Right hindlimb (tissue), 1 donor: Measurements from ENCODE around the gene SLC49A3.
"Not testable (repeated sequence)": the region's sequence is repeated elsewhere in the genome, so short reads cannot be mapped to it uniquely, and the experiment has no call there.

ENCODE experiments used
- DNase-seq: peaks from one replicate; pipeline ENCODE4 v3.0.0-alpha.2; 2018

The SLC49A3 gene

DNA sequence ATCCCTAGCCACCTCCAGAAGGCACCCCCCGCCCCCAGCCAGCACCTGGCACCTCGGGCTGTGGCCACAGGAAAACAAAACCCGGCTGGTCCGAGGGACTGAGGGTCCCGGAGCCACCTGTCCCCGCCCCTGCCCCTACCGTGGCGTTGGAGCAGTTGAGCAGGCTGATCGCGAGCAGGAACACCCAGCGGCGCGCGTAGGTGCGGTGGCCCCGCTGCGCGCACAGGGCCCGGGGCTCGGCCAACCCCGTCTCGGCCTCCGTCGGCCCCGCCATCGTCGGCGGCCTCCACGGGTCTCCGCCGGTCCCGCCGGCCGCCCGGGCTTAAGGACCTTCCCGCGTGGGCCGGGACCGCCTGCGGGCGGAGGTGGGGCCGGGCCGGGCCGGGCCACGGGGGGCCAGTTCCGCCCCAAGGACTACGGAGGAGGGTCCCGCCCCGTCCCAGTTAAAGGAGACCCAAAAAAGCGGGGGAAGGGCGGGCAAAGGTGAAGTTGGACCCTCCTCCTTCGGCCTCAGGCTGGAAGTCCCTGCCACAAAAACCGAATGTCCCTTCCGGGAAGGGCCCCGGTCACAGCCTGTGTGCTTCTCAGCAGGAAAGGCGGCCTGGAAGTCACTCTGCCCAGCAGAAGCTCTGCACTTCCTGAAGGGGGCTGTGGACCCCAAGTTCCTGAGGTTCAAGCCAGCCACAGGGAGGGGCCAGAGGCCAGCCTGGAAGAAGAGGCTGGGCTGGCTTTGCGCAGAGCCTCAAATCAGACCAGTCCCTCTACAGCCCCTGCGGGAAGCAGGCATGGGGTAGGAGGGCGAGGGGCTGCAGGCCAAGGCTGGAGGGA, at the start of gene SLC49A3:
TSS of gene SLC49A3 (minus strand) at position 298 of the 828 bp plus-strand sequence. CDS start at position 274, 24 bp downstream.
- peak; percentile 53 for DNase-seq

DNA sequence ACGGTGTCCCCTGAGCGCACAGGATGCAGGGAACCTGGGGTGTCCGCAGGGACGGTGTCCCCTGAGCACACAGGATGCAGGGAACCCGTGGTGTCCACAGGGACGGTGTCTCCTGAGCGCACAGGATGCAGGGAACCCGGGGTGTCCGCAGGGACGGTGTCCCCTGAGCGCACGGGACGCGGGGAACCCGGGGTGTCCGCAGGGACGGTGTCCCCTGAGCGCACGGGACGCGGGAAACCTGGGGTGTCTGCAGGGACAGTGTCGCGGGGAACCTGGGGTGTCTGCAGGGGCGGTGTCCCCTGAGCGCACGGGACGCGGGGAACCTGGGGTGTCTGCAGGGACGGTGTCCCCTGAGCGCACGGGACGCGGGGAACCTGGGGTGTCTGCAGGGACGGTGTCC, 47.6 kb upstream of the SLC49A3 start:
- DNase-seq: not testable (repeated sequence)

DNA sequence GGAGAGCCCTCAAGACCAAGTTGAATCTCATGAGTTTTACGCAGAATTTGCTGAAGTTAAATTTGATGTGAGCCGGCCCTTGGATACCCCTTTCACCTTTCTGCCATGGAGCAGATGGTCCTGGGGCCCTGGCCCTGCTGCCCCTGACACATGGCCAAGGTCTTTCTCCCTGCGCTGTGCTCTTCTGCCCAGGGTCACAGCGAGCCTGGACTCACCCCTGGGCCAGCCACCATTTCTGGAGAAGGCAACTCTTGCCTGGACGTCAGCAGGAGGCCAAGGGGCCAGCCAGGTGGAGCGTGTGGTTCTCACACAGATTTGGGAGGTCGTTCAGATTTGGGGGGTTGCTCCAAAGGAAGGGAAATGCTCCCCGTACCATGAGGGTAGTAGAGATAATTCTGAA, 46.6 kb upstream of the SLC49A3 start:
- no peak for DNase-seq

DNA sequence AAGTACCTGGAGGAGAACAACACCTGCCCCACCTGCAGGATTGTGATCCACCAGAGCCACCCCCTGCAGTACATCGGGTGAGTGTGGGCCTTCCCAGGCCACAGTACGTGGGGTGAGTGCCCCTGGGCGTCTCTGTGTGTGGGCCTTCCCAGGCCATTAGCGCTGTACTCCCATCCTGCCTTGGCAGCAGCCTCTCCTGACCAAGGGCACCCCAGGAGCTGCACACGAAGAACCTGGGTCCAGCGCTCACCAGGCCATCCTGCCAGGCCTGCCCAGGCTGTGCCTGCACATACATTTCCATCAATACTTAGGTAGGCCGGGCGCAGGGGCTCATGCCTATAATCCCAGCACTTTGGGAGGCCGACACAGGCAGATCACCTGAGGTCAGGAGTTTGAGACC, 46.0 kb upstream of the SLC49A3 start:
- DNase-seq: no peak

DNA sequence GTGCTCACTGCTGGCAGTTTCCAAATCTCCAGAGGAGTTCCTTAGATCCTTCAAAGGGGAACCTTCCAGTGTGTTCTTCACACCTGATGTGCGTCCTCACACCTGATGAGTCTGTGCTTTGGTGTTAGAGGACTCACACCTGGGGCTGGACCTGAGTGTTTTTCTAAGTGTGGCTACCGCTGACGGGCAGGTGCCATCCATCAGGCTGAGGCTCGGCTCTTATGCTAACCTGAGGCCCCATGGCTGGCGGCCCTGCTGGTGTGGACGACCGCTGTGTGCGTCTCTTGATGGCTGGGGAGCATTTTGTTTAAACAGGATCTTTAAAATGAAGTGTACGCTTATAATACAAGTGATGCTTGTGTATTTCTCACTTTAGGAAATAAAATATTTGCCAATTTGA, 45.1 kb upstream of the SLC49A3 start:
- no peak for DNase-seq

DNA sequence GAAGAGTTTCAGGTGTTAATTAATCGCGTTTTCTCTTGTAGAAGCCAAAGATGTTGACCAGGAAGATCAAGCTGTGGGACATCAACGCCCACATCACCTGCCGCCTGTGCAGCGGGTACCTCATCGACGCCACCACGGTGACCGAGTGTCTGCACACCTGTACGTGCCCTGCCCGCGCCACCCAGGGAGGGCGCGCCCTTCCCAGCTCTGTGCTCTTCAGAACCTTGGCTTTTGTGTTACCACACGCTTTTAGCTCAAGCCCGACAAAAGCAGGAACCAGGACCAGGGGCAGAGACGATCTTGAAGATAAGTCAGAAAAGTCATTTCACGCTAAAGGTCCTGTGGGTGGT, 44.7 kb upstream of the SLC49A3 start:
- DNase-seq: no peak

DNA sequence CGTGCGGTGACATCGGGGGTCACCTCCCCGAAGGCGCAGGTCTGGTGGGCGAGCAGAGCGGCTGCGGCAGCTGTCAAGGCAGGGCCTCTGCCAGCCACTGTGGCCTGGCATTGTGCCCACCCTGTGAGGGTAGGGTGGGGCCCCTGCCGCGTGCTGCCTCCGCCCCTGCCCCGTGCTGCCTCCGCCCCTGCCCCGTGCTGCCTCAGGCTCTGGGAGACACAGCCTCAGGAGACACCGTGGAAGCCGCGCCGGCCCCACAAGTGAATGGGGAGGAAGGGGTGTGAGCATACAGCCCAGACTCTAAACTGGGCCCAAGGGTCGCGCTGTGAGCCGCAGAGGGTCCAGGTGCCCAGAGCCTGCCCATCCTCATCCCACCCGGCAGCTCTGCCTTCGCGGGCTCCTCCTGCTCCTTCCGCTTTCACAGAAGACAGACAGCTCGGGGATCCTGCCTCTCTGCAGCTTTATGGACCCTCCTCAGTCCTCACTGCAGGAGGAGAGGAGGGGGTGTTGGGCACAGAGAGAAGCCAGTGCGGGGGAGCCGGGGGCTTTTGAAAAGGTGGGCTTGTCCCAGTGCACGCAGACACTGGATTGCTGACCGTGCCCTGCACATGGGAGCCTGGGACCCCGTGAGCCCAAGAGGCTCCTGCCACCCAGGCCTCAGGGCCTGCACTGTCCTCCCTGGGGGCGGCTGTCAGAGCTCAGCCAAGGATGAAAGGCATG, 44.1 kb upstream of the SLC49A3 start:
- peak; percentile 55 for DNase-seq

DNA sequence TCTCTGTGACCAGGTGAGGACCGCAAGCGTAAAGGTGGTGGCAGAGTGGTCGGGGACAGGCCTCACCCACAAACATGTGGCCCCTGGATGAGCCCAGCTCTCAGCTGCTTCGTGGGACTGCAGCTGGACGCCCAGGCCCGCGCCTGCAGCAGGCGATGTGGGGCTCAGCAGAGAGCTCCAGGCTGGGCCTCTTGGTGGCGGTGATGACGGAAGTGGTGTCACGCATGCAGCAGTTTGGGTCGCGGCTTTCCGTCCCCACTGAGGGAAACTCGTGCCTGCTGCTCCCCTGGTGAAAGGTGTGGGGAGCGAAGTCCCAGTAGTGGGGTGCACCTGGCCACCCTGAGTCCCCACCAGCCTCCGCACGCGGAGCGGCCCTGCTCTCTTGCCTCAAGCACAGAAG, 43.5 kb upstream of the SLC49A3 start:
- DNase-seq: no peak

DNA sequence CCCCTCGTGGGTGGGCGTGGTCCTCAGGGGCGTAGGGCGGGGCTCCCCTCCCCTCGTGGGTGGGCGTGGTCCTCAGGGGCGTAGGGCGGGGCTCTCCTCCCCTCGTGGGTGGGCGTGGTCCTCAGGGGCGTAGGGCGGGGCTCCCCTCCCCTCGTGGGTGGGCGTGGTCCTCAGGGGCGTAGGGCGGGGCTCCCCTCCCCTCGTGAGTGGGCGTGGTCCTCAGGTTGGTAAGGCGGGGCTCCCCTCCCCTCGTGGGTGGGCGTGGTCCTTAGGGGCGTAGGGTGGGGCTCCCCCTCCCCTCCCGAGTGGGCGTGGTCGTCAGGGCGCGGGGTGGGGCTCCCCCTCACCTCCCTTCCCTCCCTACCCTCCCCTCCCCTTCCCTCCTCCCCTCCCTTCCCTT, 43.0 kb upstream of the SLC49A3 start:
- not testable (repeated sequence) for DNase-seq

DNA sequence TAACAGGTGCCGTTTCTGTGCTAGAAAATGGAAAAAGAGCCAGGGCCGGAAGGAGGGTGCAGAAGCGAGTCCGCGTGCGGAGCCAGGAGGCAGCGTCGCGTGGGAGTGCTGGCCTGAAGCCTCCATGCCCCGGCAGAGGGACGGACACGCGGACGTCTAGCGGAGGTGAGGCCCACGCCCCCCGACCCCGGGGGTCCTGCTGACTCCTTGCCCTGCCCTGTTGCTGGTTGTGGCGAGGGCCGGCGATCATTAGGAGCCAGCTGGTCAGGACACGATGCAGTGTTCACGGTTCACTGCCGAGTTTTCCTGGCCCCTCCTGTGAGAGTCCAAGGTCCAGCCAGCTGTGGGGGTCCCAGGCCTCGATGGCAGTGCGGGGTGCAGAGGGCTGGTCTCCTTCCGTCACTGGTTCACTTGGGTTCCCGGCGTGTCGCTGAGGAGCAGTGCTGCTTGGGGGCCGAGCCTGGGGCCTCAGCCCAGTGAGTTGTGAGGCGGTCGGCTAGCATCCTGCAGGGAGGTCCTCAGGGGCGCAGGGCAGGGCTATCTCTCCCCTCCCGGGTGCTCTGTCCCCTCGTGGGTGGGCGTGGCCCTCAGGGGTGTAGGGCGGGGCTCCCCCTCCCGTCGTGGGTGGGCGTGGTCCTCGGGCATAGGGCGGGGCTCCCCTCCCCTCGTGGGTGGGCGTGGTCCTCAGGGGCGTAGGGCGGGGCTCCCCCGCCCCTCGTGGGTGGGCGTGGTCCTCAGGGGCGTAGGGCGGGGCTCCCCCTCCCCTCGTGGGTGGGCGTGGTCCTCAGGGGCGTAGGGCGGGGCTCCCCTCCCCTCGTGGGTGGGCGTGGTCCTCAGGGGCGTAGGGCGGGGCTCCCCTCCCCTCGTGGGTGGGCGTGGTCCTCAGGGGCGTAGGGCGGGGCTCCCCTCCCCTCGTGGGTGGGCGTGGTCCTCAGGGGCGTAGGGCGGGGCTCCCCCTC, 42.3 kb upstream of the SLC49A3 start:
- DNase-seq: not testable (repeated sequence)

DNA sequence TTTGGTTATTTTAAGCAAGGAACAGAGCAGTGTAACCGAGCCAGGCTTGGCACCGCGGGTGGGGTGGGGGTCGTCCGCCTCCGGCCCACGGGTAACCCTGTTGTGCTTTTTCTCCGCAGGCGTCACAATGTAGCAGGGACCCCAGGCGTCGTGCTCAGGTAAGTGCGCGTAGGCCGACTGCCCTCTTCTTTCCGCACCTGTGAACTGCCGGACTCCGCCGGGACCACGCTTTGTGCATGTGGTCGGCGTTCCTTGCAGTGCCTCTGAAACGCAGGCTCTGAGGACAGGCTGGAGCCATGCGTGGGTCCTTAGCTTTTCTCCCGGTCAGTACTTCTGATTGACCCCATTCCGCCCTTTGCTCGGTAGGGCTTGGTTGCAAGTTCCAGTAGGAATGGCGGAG, 41.6 kb upstream of the SLC49A3 start:
- no peak for DNase-seq

DNA sequence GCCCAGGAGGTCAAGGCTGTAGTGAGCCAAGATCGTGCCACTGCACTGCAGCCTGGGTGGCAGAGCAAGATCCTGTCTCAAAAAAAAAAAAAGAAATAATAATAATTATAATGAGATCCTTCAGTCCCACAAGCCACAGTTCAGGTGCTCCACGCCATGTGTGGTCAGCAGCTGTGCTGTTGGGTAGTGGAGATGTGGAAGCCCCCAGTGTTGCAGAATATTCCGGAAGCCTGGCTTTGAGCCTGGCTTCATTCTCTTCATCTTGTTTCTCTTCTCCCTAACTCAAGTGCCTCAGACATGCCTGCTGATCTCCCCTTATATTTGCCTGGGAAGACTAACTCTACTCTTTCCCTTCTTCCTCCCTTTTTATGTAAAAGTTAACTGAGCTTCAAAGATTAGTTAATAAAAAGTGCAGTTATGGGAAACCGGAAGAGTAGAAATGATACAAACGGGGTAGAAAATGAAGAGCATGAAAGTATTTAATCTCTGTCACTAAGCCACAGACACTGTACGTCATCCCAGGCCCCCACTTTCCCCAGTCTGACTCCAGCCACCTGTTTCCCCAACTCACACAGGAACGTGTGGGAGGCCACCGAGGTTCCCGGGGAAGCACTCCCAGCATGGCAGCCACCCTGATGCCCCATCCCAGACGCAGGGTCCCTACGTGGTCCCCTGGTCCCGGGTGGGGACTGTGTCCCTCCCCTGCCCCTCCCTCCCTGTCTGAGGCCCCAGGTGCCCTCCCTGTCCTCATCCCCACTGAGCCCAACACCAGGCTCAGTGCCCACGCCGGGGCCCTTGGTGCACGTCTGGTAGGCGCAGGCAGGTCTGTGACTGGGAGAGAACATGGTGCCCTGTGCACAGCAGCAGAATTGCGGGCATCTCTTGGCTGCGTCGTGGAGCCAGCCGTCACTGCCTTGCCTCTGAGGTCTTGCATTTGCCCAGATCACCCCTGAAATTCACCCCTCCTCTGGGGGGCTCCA, 40.7 kb upstream of the SLC49A3 start:
- DNase-seq: no peak

DNA sequence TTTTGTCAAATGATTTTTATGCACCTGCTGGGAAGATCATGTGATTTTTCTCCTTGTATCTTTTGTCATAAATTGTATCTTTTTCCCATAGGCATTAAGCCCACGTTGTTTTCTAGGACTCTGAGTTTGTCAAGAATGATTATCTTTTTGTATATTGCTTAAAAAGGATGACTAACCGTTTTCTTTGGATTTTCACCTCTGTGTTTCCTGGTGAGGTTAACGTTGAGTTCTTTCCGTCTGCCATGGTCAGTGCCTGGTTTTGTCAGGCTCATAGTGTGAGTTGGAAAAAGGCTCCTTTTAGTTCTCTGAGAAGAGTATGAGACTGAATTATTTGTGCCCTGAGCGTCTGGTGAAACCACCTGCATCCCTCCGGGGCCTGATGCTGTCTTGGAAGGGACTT, 38.6 kb upstream of the SLC49A3 start:
- no peak for DNase-seq

DNA sequence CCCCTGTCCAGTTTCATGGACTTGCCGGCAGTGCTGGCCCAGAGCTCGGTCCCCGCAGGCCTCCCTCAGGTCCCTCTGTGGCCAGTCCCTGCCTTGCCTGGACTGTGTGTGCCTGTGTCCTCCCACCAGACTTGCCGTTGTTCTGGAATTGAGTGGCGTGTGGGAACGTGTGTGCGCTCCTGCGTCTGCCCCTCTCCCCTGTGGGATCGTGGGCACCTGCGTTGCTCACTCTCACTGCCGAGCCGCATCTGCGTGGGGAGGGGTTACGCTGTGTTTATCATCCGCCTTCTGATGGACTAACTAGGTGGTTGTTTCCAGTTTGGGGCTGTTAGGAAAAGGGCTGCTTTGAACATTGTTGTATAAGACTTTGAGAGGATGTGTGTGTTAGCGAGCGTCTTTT, 37.9 kb upstream of the SLC49A3 start:
- DNase-seq: no peak

DNA sequence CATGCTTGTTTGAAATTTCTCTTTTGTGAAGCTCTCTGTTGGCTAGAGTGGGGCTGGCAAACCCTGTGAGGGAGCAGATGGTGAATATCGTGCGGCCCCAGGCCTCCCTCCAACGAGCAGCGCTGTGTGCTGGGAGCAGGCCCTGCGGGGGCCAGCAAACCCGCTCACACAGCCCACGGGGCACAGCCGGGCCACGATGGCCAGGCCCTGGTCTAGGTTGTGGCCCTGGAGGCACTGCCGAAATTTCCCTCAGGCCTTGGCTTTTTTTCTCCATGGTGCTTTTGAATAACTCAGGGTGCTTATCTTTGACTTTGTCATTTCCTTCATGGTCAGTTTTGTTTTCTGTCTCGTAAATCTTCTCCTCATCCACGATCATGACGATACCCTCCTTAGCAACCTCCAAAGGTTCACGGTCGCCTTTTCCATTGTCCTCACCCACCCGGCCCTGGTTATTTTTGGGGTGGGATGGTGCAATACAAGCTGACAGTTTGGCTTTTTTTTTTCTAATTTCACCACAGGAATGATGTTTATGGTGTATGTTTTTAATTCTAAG, 37.4 kb upstream of the SLC49A3 start:
- DNase-seq: no peak

DNA sequence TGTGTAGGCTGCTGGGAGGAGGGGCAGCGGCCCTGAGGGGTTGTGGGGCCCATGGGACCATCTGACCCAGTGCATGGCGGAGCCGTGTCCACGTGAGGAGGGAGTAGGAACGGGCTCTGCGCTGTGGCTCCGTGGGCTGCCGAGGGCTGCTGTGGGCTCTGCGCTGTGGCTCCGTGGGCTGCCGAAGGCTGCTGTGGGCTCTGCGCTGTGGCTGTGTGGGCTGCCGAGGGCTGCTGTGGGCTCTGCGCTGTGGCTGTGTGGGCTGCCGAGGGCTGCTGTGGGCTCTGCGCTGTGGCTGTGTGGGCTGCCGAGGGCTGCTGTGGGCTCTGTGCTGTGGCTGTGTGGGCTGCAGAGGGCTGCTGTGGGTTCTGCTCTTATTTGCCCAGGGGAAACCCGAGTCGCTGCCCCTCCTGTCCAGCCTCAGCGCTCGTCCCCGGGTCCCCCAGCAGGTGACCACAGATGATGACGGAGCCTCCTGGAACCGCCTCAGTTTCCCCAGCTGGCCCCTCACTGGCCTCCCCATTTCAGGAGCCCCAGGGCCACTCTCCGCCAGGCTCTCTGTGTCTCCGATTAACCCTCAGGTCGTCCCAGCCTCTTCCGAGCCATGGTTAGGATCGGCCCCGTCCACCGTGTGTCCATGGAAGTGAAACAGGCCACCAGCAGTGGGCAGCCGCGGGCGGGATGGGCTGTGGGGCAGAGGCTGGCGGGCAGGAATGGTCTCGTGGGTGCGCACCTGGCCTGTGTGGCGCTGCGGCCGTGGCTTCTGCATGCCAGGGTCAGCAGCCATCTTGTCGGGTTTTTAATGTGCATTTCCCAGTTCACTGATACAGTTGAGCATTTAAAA, 36.7 kb upstream of the SLC49A3 start:
- no peak for DNase-seq

DNA sequence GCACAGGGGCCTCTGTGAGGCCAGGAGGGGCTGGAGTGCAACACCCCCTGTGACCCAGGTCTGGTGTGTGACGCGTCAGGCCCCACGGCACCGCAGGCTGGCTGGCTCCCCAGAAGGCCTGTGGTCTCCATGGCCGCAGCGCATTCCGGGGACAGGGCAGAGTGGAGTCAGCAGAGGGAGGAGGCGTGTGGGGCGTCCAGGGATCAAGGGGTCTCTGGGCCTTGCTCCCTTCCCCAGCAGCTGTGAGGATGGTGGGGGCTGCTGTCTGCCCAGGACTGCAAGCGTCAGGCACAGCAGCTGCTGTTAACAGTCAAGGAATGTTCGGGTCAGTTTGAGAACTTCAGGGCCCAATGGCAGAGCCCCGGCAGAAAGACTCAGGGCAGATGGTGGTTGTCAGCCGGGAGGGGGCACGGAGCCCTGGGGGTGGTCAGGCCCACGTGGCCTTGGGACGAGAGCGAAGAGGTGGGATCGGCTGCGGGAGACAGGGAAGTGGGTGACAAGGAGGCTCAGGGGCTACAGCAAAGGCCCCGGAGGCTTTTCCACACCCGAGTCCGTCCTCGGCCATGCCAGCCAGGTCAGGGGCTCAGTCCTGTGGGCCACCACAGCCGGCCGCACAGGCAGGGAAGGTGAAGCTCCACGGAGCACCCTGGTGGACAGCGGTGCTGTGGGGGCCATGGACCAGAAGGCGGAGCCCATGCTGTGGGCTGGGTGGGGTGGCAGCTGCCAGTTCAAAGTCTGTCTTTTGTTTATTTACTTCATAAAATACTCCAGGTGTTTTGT, 35.0 kb upstream of the SLC49A3 start:
- peak; percentile 78 for DNase-seq

DNA sequence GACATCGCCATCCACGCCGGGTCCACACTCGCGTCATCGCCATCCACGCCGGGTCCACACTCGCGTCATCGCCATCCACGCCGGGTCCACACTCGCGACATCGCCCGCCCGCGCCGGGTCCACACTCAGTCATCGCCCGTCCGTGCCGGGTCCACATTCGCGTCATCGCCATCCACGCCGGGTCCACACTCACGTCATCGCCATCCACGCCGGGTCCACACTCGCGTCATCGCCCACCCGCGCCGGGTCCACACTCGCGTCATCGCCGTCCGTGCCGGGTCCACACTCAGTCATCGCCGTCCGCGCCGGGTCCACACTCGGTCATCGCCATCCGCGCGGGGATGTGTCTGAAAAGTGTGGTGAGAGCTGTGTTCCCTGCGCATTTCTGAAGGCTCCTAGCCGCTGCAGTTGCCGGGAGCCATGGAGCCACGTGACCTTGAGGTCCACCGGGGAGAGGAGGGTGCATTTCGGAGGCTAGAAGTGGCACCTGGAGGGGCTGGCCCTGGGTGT, 34.0 kb upstream of the SLC49A3 start:
- DNase-seq: no peak

DNA sequence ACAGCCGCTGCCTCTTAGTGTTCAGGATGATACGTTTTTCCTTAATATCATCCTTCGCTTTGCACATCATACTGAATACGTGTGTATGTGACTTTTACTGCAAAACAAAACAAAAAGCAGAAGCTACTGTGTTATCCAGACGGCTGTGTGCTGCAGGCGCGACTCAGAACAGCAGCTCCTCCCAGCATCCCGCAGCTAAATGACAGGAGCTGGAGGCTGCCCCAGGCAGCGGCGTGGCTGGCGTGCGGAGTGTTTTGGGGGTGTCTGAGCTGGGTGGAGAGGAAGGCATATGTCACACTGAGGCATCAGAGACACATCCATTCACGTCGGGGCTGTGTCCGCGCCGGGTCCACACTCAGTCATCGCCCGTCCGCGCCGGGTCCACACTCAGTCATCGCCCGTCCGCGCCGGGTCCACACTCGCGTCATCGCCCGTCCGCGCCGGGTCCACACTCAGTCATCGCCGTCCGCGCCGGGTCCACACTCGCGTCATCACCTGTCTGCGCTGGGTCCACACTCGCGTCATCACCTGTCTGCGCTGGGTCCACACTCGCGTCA, 33.3 kb upstream of the SLC49A3 start:
- no peak for DNase-seq
